Stomach (tissue), 4 donors: ENCODE results near the gene GPD2.

ENCODE experiments used
- CTCF ChIP-seq, 7 experiments: fragments of 450-650 bp in 4 of 7; fragments of 200-600 bp in 3 of 7; sonication (generic) in 3 of 7; IDR thresholded peaks; one replicate each; pipeline ENCODE4 v1.5.1; 2016 to 2019; ENCODE audit warnings: antibody characterized with exemption in 7 of 7, control low read depth in 2 of 7, mild to moderate bottlenecking in 1 of 7
- POLR2A ChIP-seq, 4 donors: fragments of 450-650 bp; IDR thresholded peaks; one replicate each; pipeline ENCODE4 v1.6.1; 2016; ENCODE audit warnings: antibody characterized with exemption in 4 of 4, control low read depth in 2 of 4, mild to moderate bottlenecking in 1 of 4, moderate library complexity in 1 of 4

- TF ChIP-seq POLR2A (IDR thresholded peaks at IDR 0.05) (no peak), CTCF (IDR thresholded peaks at IDR 0.05) (no peak)
Observed at GRCh38 chr2:156561326-156561725, 125.1 kb downstream of the GPD2 start.
